ENCODE results near the gene C9orf40.

Gene C9orf40

GRCh38 chr9:74935008-74935407, 17.7 kb downstream of the C9orf40 start:
- no peak for DNase-seq

GRCh38 chr9:74921737-74922136, 31.0 kb downstream of the C9orf40 start:
- no peak for DNase-seq

- no peak for DNase-seq
These were observed 31.6 kb downstream of the C9orf40 start for GRCh38 chr9:74920944-74921626.

GRCh38 chr9:74910036-74910435, 42.7 kb downstream of the C9orf40 start:
- DNase-seq = no peak

- DNase-seq = no peak
These were observed 44.0 kb downstream of the C9orf40 start for GRCh38 chr9:74908665-74909064.

- DNase-seq = no peak
These were observed 45.6 kb downstream of the C9orf40 start for GRCh38 chr9:74907085-74907484.

GRCh38 chr9:74901001-74901400, 51.7 kb downstream of the C9orf40 start:
- DNase-seq = no peak
